Lower leg skin (tissue), 3 donors: ENCODE data around the gene USP3.

Experiments used
- POLR2A ChIP-seq, 2 donors: fragments of 450-650 bp; IDR thresholded peaks; one replicate each; pipeline ENCODE4 v1.6.1; 2016 to 2017; ENCODE audit warnings: antibody characterized with exemption in 2 of 2, mild to moderate bottlenecking in 1 of 2, moderate library complexity in 1 of 2
- TF ChIP-seq, protein P1 (sequence below), 3 donors: fragments of 450-650 bp; IDR thresholded peaks; one replicate each; pipeline ENCODE4 v1.5.1; 2016; ENCODE audit warnings: antibody characterized with exemption in 3 of 3, mild to moderate bottlenecking in 3 of 3, moderate library complexity in 2 of 3

DNA sequence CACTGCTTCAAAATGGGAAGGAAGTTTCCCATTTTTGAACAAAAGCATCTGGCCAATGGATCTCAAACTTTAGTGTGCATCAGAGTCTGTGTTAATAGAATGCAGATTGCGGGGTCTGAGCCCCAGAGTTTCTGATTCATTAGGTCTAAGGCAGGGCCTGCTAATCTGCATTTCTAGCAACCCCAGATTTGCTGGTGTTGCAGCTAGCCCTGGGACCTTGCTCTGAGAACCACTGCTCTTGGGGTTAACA is 30.7 kb upstream of the USP3 start:
- TF ChIP-seq, protein P1, sequence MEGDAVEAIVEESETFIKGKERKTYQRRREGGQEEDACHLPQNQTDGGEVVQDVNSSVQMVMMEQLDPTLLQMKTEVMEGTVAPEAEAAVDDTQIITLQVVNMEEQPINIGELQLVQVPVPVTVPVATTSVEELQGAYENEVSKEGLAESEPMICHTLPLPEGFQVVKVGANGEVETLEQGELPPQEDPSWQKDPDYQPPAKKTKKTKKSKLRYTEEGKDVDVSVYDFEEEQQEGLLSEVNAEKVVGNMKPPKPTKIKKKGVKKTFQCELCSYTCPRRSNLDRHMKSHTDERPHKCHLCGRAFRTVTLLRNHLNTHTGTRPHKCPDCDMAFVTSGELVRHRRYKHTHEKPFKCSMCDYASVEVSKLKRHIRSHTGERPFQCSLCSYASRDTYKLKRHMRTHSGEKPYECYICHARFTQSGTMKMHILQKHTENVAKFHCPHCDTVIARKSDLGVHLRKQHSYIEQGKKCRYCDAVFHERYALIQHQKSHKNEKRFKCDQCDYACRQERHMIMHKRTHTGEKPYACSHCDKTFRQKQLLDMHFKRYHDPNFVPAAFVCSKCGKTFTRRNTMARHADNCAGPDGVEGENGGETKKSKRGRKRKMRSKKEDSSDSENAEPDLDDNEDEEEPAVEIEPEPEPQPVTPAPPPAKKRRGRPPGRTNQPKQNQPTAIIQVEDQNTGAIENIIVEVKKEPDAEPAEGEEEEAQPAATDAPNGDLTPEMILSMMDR (IDR thresholded peaks at IDR 0.05), result no peak
- TF ChIP-seq POLR2A (IDR thresholded peaks at IDR 0.05), result no peak
